Ovary (tissue), 3 donors: ENCODE results near the gene ANAPC1.

Source experiments
- POLR2A ChIP-seq: fragments of 450-650 bp; IDR thresholded peaks from one replicate; pipeline ENCODE4 v1.6.1; 2017; ENCODE audit warnings: antibody characterized with exemption, mild to moderate bottlenecking, moderate library complexity
- TF ChIP-seq, protein P1 (sequence below), 3 donors: fragments of 450-650 bp in 2 of 3; fragments of 200-600 bp in 1 of 3; IDR thresholded peaks; one replicate each; pipeline versions ENCODE4 v1.5.1 to v1.8.0; 2016 to 2022; ENCODE audit warnings: antibody characterized with exemption in 3 of 3, mild to moderate bottlenecking in 1 of 3
- donor health status: DM: no; HTN: no; CAD: no.

DNA sequence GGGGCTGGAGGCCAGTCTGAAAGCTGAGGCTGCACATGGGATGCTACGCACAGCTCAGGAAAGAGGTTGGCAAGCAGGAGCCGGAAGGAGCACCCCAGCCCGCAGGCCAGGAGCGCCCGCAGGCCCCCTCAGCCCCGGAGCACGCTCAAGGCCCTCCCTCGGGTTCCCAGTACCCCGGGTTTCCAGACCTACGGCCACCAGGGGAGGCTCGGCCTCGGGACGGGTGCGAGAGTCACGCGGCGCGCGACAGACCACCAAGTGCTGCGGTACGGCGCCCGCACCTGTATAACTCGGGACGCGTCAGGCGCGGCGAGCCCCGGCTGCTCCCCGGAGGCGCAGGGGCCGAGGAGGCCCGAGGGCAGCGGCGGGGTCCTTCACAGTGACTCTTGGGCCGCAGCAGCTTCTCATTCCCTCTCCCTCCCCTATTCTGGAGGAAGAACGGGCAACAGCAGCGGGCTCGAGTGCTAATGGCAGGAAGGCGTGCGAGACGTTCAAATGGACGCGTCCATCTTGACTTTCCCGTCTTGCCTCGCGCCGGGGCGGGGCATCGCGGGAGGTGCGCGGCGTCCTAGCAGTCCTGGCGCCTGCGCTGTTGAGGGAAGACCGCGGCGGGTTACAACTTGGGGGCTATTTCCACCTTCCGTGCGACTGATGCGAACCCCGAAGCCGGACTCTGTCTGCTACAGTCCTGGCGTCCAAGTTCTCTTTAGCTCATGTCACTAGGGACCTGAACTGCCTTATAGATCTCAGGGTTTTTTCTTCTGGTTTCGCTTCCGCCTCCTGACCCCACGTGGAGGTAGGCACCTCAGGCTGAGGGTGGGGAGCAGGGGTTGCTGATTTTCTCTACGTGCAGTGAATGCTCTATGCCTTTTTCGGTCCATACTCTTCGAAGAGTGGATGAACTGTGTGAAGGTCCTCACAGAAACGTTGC, at the start of gene ANAPC1:
- TF ChIP-seq, protein P1, sequence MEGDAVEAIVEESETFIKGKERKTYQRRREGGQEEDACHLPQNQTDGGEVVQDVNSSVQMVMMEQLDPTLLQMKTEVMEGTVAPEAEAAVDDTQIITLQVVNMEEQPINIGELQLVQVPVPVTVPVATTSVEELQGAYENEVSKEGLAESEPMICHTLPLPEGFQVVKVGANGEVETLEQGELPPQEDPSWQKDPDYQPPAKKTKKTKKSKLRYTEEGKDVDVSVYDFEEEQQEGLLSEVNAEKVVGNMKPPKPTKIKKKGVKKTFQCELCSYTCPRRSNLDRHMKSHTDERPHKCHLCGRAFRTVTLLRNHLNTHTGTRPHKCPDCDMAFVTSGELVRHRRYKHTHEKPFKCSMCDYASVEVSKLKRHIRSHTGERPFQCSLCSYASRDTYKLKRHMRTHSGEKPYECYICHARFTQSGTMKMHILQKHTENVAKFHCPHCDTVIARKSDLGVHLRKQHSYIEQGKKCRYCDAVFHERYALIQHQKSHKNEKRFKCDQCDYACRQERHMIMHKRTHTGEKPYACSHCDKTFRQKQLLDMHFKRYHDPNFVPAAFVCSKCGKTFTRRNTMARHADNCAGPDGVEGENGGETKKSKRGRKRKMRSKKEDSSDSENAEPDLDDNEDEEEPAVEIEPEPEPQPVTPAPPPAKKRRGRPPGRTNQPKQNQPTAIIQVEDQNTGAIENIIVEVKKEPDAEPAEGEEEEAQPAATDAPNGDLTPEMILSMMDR (IDR thresholded peaks at IDR 0.05) = no peak
- TF ChIP-seq POLR2A = peak; percentile 38
